ENCODE measurements around the gene AIRE. TPM values are rescaled to one million over a fixed set of nuclear protein-coding genes. Genes with fewer than 3 reads are reported as not detected.

Gene AIRE
- total RNA-seq, 6 experiments from 2014 or later, result not detected

DNA sequence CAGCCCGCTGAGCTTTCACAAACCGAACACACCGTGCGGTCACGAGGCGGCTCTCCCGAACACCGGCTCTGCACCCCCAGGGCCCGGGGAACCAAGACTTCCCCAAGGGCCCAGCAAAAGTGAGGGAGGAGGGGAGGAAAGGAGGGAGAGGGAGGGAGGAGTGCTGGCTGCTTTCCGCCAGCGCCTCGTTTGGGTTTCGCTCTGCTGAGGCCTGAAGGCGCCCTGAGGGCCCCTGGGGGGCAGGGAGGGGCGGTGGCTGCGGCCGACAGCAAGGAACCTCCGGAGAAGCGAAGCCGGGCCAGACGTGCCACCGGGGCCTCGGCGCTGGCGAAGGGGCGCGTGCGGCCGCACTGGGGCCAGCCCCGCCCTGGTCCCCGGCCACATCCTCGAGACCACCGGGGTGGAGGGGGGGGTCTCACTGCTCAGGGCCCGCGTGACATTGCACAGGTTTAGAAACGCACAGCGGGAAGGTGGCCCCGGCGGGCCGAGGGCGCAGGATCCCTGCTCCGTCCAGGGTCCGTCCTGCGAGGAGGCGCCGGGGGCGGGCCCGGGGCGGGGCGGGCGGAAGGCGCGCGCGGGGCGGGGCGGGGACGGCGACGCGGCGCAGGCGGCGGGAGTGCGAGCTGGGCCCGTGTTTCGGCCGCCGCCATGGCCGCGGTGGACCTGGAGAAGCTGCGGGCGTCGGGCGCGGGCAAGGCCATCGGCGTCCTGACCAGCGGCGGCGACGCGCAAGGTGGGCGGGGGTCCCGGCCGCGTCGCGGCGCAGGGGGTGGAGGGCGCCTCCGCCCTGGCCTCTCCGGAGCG is 14.0 kb downstream of the AIRE start, which contains the start of gene PFKL:
Gene PFKL (plus strand): TSS at position 596 of the 804 bp plus-strand sequence. CDS start 53 bp downstream, at position 649.
- intact Hi-C loops (cut with DNase I), result no loop called here
- Histone ChIP-seq H3K4me3 (peak within 1 kb of the TSS; percentile 66 to 88 (median 83)), H3K4me1 (peaks cover 0 to 43% (median 15%) of the 10 kb centered on the region in 4 donors), H3K36me3 (no peaks in the 10 kb centered on the region), H3K27ac (peak within 1 kb of the TSS; percentile 84 to 88 (median 86)), H3K9me3 (no peaks in the 10 kb centered on the region), H3K27me3 (no peaks in the 10 kb centered on the region)
- WGBS (ENCODE audit: insufficient coverage, low coverage, low lambda C conversion rate, missing lambda C conversion rate), result 1% methylated on average over 8 of the region's 94 CpGs
- TF ChIP-seq POLR2A (IDR thresholded peaks at IDR 0.05), result peak; percentile 41
- TF ChIP-seq, protein P1, sequence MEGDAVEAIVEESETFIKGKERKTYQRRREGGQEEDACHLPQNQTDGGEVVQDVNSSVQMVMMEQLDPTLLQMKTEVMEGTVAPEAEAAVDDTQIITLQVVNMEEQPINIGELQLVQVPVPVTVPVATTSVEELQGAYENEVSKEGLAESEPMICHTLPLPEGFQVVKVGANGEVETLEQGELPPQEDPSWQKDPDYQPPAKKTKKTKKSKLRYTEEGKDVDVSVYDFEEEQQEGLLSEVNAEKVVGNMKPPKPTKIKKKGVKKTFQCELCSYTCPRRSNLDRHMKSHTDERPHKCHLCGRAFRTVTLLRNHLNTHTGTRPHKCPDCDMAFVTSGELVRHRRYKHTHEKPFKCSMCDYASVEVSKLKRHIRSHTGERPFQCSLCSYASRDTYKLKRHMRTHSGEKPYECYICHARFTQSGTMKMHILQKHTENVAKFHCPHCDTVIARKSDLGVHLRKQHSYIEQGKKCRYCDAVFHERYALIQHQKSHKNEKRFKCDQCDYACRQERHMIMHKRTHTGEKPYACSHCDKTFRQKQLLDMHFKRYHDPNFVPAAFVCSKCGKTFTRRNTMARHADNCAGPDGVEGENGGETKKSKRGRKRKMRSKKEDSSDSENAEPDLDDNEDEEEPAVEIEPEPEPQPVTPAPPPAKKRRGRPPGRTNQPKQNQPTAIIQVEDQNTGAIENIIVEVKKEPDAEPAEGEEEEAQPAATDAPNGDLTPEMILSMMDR (IDR thresholded peaks at IDR 0.05), result no peak
- ATAC-seq (peak; percentile 47 to 70 (median 62)), DNase-seq (peak; percentile 83 to 84 (median 83))

DNA sequence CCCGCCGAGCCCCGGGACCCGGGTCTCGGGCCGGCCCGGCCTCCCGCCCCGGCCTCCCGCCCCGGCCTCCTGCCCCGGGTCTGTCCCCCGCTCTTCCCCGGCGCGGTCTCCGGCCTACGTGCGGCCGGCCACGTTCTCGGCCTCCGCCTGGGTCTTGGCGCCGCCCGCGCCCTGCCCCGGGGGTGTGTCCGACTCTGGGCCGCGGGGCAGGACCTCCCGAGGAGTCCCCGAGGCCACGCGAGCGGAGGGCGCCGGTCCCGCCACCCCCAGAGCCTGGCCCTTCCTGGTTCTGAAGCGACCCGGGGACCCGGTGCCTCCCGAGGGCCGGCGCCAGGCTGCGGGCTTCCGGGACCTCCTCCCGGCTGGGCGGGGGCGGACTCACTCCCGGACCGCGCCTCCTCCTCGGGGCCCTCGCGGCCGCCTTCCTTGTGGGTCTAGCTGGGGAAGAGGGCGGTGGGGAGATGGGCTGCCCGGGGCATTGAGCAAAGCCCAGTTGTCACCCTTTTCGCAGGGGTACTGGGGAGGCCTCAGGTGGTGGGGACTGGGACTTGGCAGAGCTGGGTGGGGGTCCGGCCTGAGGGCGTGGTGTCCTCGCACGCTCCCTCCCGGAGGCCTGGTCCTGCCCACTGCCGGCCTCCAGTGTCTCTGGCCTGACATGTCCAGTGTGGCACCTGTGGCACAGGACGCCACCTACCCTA is 14.7 kb downstream of the AIRE start:
- peak; percentile 65 for TF ChIP-seq POLR2A (IDR thresholded peaks at IDR 0.05)
- TF ChIP-seq, protein P1 (IDR thresholded peaks at IDR 0.05), result no peak
- H3K9me3 ChIP-seq, result no peaks in the 10 kb centered on the region
- H3K36me3 ChIP-seq, result no peaks in the 10 kb centered on the region
- no peaks in the 10 kb centered on the region for H3K27me3 ChIP-seq
- H3K4me1 ChIP-seq, result peaks cover 0 to 43% (median 15%) of the 10 kb centered on the region in 4 donors
- peak; percentile 80 to 85 (median 85) for DNase-seq
- H3K27ac ChIP-seq, result peak overlapping the region; percentile 26 to 86 (median 80)
- ATAC-seq, result peak; percentile 51 to 61 (median 58)
- peak overlapping the region; percentile 66 to 88 (median 83) for H3K4me3 ChIP-seq
- WGBS (ENCODE audit: insufficient coverage, low coverage, low lambda C conversion rate, missing lambda C conversion rate), result 0% methylated on average over 1 of the region's 67 CpGs
- intact Hi-C loops (cut with DNase I), result no loop called here

DNA sequence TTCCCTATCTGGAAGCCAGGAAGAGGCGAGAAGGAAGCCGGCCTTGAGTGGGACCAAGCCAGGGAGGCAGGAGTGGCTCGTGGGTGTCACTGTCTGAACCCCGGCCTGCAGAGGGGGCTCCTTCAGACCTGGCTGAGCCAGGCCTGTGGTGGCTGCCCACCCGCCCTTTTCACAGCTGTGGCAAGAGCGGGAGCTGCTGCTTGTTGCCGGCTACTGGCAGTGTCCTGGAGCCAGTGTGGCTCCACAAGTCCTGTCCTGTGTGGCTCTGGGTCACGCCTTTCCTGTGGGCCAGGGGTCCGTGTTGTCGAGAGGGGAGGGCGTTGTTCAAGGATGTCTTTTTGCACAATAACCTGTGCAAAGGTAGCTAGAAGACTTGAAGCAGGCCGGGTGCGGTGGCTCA is 15.5 kb downstream of the AIRE start:
- DNase-seq (no peak), ATAC-seq (no peak)
- Histone ChIP-seq H3K36me3 (no peaks in the 10 kb centered on the region), H3K9me3 (no peaks in the 10 kb centered on the region), H3K4me3 (peak overlapping the region; percentile 66 to 88 (median 83)), H3K27ac (peak overlapping the region in 2 of 3 donors; percentile 80 to 86), H3K4me1 (peaks cover 0 to 43% (median 15%) of the 10 kb centered on the region in 4 donors), H3K27me3 (no peaks in the 10 kb centered on the region)
- TF ChIP-seq, protein P1 (IDR thresholded peaks at IDR 0.05), result no peak
- no peak for TF ChIP-seq POLR2A (IDR thresholded peaks at IDR 0.05)
- intact Hi-C loops (cut with DNase I), result no loop called here
- WGBS (ENCODE audit: insufficient coverage, low coverage, low lambda C conversion rate, missing lambda C conversion rate), result 24% methylated on average over 5 of the region's 13 CpGs

DNA sequence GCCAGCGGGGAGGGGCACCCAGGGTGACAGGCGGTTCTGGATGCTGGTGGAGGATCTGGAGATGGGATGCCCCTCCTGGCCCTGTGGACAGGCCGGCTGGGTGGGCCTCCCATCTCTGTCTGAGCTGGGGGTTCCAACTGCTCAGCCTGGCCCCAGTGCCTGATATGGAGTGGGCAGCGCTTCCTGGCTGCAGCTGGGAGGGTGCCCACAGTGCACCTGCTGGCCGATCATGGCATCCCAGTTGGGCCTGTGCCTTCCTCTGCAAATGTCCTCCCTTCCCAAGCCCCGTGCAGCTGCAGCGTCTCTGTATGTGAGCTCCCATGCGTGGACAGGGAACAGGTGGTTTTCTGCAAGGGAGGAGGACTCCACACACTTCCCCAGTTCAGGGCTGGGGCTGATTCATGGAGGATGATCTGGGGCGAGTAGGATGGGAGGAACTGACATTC is 16.3 kb downstream of the AIRE start:
- DNase-seq, result no peak
- intact Hi-C loops (cut with DNase I), result no loop called here

More for the DNA sequence above, 16.3 kb downstream of the AIRE start:
- Histone ChIP-seq H3K36me3 (peaks cover 0 to under 1% (median 0%) of the 10 kb centered on the region in 4 donors), H3K4me3 (no peak overlapping the region), H3K9me3 (no peaks in the 10 kb centered on the region), H3K4me1 (peaks cover 0 to 43% (median 15%) of the 10 kb centered on the region in 4 donors), H3K27me3 (no peaks in the 10 kb centered on the region), H3K27ac (no peak overlapping the region)
- ATAC-seq, result no peak
- 60% methylated on average over 3 of the region's 9 CpGs for WGBS (ENCODE audit: insufficient coverage, low coverage, low lambda C conversion rate, missing lambda C conversion rate)
- no peak for TF ChIP-seq POLR2A (IDR thresholded peaks at IDR 0.05)
- TF ChIP-seq, protein P1 (IDR thresholded peaks at IDR 0.05), result no peak
